ENCODE measurements around the gene TRPV5. TPM values are rescaled to one million over a fixed set of nuclear protein-coding genes. Genes with fewer than 3 reads are reported as not detected.

TRPV5 gene
- polyA plus RNA-seq, 4 donors = 0.01 to 0.03 TPM; not detected in 2

DNA sequence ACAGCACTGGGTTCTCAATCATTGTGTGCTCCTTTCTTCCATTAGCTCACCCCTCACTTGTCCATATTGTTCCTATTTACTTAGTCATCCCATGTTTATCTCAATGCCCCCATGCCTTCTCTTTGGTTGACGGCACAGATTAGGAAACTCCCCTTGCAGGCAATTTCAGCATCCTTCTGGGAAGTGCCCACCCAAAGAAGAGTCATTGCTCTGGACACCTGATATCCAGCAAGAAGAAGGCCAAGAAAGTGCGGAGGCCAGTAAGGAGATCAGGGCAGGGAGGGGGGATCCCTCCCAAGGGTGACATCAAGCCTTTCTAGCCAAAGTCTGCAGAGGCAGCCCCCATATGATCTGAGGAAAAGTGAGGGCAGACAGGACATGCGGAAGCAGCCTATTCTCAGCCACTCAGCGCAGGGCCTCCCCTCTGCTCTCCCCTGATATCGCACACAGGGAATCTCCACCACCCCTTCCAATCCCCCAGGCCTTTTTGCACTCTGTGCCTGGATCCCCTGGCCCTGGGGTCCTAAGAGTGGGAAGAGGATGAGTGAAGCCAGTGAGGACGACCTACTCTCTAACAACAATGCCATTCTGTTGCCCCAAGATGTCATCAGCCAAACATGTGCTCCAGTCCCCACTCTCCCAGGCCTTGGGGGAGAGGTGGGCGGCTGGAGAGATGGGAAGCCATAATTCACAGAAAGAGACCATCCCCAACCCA is 49.8 kb downstream of the TRPV5 start:
- peak overlapping the region in 1 of 3 donors; percentile 56 for H3K4me3 ChIP-seq (ENCODE audit: low read depth in 1 of 3, low read length in 3 of 3)
- DNase-seq (no peak), FAIRE-seq (no peak)
- peaks cover 0 to 5% (median 0%) of the 10 kb centered on the region in 3 donors for H3K27me3 ChIP-seq (ENCODE audit: control insufficient read depth in 3 of 3, insufficient read depth in 3 of 3, low read length in 3 of 3)
- H3K36me3 ChIP-seq (ENCODE audit: control insufficient read depth in 3 of 3, insufficient read depth in 2 of 3, low read depth in 1 of 3, low read length in 3 of 3) = no peaks in the 10 kb centered on the region
- no peaks in the 10 kb centered on the region for H3K9me3 ChIP-seq (ENCODE audit: control insufficient read depth in 2 of 2, insufficient read depth in 1 of 2, low read depth in 1 of 2, low read length in 1 of 2)
- H3K4me1 ChIP-seq (ENCODE audit: control insufficient read depth in 3 of 3, insufficient read depth in 2 of 3, low read depth in 1 of 3, low read length in 2 of 3) = peaks cover 2 to 11% (median 3%) of the 10 kb centered on the region in 3 donors
- 76 to 91% (median 90%) methylated on average over 7 of the region's 7 CpGs for WGBS, 3 donors
- H3K27ac ChIP-seq (ENCODE audit: low read depth in 1 of 3, low read length in 2 of 3) = no peak overlapping the region

DNA sequence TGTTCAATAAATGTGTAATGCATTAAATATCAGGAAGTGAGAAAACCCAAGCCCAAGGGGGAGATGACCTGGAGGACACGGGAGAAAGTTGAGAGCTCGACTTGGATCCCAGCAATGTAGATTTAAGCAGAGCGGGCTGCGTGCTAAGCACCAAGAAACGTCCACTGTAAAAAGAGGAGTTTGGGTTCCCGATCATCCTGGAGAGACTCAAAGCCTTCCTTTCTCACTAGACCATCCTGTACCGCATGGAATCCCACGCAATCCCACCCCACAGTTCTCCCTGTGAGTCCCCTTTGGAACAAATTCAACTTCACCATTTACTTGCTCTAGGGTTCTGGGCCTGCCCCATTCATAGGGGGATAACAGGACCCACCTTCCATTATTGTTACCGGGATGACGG is 50.4 kb downstream of the TRPV5 start:
- no peak for FAIRE-seq
- no peaks in the 10 kb centered on the region for H3K9me3 ChIP-seq (ENCODE audit: control insufficient read depth in 2 of 2, insufficient read depth in 1 of 2, low read depth in 1 of 2, low read length in 1 of 2)
- no peak for DNase-seq
- peaks cover 0 to 5% (median 0%) of the 10 kb centered on the region in 3 donors for H3K27me3 ChIP-seq (ENCODE audit: control insufficient read depth in 3 of 3, insufficient read depth in 3 of 3, low read length in 3 of 3)
- WGBS, 3 donors = 87 to 94% (median 92%) methylated on average over 10 of the region's 10 CpGs
- H3K4me1 ChIP-seq (ENCODE audit: control insufficient read depth in 3 of 3, insufficient read depth in 2 of 3, low read depth in 1 of 3, low read length in 2 of 3) = peaks cover 2 to 8% (median 3%) of the 10 kb centered on the region in 3 donors
- H3K36me3 ChIP-seq (ENCODE audit: control insufficient read depth in 3 of 3, insufficient read depth in 2 of 3, low read depth in 1 of 3, low read length in 3 of 3) = no peaks in the 10 kb centered on the region
- no peak overlapping the region for H3K4me3 ChIP-seq (ENCODE audit: low read depth in 1 of 3, low read length in 3 of 3)
- no peak overlapping the region for H3K27ac ChIP-seq (ENCODE audit: low read depth in 1 of 3, low read length in 2 of 3)

DNA sequence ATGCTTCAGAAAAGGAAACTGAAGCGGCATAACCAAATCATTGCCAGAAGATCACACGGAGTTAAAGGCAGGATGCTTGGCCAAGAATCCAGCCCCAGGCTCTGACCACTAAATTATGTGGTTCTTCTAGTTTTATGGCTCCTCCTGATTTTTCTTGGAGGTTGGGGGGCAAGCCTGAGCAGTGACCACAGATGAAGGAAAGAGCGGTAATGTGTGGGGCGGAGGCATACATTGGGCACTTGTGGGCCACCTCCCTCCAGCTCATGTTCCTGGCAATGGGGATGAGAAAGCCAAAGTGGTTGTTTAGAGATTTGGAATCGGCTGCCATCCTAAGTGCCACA is 51.2 kb downstream of the TRPV5 start:
- no peak overlapping the region for H3K27ac ChIP-seq (ENCODE audit: low read depth in 1 of 3, low read length in 2 of 3)
- no peak for FAIRE-seq
- 83 to 87% (median 83%) methylated on average over 5 of the region's 5 CpGs for WGBS, 3 donors

DNA sequence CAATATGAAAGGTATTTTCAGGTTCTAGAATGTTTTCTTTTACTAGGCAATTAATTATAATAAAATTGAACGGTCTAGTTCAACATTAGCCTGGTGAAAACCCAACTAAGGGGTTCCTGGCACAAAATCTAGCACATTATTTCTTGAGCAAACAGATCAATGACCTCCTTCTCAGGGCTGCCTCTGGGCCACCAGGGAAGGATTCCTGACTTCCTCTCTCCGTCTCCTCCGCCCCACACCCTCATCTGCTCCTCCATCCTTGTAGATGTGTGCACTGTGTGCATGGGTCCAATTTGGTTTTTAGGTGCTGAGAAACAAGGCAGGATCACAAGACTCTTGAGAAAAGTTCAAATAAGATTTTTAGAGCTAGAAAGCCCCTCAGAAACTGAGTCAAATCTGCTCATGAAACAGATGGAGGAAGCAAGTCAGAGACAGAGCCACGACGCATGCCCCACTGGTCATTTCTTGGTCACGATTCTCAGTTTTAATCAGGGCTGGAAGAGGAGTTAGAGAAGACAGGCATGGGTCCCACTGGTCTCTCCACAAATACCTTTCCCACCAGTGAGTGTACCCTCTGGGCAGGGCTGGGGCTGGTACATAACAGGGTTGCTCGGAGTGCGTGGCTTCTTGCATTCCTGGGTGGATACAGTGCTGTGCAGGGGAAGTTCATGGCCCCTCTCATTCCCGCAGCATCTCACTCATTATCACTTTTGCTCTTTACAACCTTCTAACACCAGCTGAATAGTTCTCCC is 51.8 kb downstream of the TRPV5 start:
- FAIRE-seq (no peak), DNase-seq (no peak)
- H3K4me3 ChIP-seq (ENCODE audit: low read depth in 1 of 3, low read length in 3 of 3) = no peak overlapping the region
- H3K27ac ChIP-seq (ENCODE audit: low read depth in 1 of 3, low read length in 2 of 3) = no peak overlapping the region
- H3K9me3 ChIP-seq (ENCODE audit: control insufficient read depth in 2 of 2, insufficient read depth in 1 of 2, low read depth in 1 of 2, low read length in 1 of 2) = no peaks in the 10 kb centered on the region
- no peaks in the 10 kb centered on the region for H3K36me3 ChIP-seq (ENCODE audit: control insufficient read depth in 3 of 3, insufficient read depth in 2 of 3, low read depth in 1 of 3, low read length in 3 of 3)
- H3K27me3 ChIP-seq (ENCODE audit: control insufficient read depth in 3 of 3, insufficient read depth in 3 of 3, low read length in 3 of 3) = peaks cover 0 to 5% (median 2%) of the 10 kb centered on the region in 3 donors
- H3K4me1 ChIP-seq (ENCODE audit: control insufficient read depth in 3 of 3, insufficient read depth in 2 of 3, low read depth in 1 of 3, low read length in 2 of 3) = peaks cover 0 to 8% (median 2%) of the 10 kb centered on the region in 3 donors
- 76 to 88% (median 83%) methylated on average over 9 of the region's 9 CpGs for WGBS, 3 donors

More for the DNA sequence above, 51.2 kb downstream of the TRPV5 start:
- Histone ChIP-seq H3K4me3 (ENCODE audit: low read depth in 1 of 3, low read length in 3 of 3) (no peak overlapping the region), H3K9me3 (ENCODE audit: control insufficient read depth in 2 of 2, insufficient read depth in 1 of 2, low read depth in 1 of 2, low read length in 1 of 2) (no peaks in the 10 kb centered on the region), H3K4me1 (ENCODE audit: control insufficient read depth in 3 of 3, insufficient read depth in 2 of 3, low read depth in 1 of 3, low read length in 2 of 3) (peaks cover 2 to 8% (median 3%) of the 10 kb centered on the region in 3 donors), H3K36me3 (ENCODE audit: control insufficient read depth in 3 of 3, insufficient read depth in 2 of 3, low read depth in 1 of 3, low read length in 3 of 3) (no peaks in the 10 kb centered on the region), H3K27me3 (ENCODE audit: control insufficient read depth in 3 of 3, insufficient read depth in 3 of 3, low read length in 3 of 3) (peaks cover 0 to 5% (median 2%) of the 10 kb centered on the region in 3 donors)
- DNase-seq = no peak

DNA sequence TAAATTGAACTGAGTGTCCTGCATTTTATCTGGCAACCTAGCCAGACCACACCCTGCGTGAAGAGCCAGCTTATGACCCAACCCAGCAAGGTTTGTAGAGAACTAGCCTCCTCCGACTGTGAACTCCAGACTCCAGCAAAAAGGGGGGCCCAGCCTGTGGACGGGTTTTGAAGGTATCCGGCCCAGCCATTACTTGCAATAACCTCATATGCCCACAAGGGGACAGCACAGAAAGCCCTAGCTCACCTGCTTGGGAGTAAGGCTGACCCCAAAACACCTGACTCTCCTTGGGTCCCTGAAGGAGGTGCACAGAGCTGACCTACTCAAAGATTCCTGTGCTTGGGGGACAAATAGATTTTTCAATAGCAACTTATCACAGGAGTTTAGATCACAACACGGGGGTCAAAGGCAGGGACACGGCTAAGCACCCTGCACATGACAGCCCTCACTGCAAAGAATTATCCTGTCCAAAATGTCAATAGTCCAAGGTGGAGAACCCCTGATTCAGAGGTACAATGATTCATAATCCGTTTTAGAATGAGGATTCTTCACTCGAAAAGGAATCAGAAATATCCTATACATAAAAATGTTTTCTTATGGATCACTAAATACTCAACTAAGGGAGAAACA is 52.6 kb downstream of the TRPV5 start:
- no peak for FAIRE-seq
- 22 to 30% (median 26%) methylated on average over 8 of the region's 8 CpGs for WGBS, 3 donors
- DNase-seq = peak; percentile 67 to 80

GRCh38 chr7:142879060-142879459 is 54.5 kb downstream of the TRPV5 start:
- DNase-seq = no peak
- no peak for FAIRE-seq
- H3K27me3 ChIP-seq (ENCODE audit: control insufficient read depth in 3 of 3, insufficient read depth in 3 of 3, low read length in 3 of 3) = peaks cover 0 to 5% (median 2%) of the 10 kb centered on the region in 3 donors
- peaks cover 0 to 2% (median 0%) of the 10 kb centered on the region in 3 donors for H3K4me1 ChIP-seq (ENCODE audit: control insufficient read depth in 3 of 3, insufficient read depth in 2 of 3, low read depth in 1 of 3, low read length in 2 of 3)
- no peak overlapping the region for H3K4me3 ChIP-seq (ENCODE audit: low read depth in 1 of 3, low read length in 3 of 3)
- peaks cover 0 to 2% (median 0%) of the 10 kb centered on the region in 3 donors for H3K36me3 ChIP-seq (ENCODE audit: control insufficient read depth in 3 of 3, insufficient read depth in 2 of 3, low read depth in 1 of 3, low read length in 3 of 3)
- H3K27ac ChIP-seq (ENCODE audit: low read depth in 1 of 3, low read length in 2 of 3) = no peak overlapping the region
- H3K9me3 ChIP-seq (ENCODE audit: control insufficient read depth in 2 of 2, insufficient read depth in 1 of 2, low read depth in 1 of 2, low read length in 1 of 2) = no peaks in the 10 kb centered on the region
- WGBS, 3 donors = 77 to 92% (median 85%) methylated on average over 5 of the region's 5 CpGs

More for the DNA sequence above, 52.6 kb downstream of the TRPV5 start:
- Histone ChIP-seq H3K27ac (ENCODE audit: low read depth in 1 of 3, low read length in 2 of 3) (no peak overlapping the region), H3K4me1 (ENCODE audit: control insufficient read depth in 3 of 3, insufficient read depth in 2 of 3, low read depth in 1 of 3, low read length in 2 of 3) (peaks cover 0 to 8% (median 2%) of the 10 kb centered on the region in 3 donors), H3K9me3 (ENCODE audit: control insufficient read depth in 2 of 2, insufficient read depth in 1 of 2, low read depth in 1 of 2, low read length in 1 of 2) (no peaks in the 10 kb centered on the region), H3K4me3 (ENCODE audit: low read depth in 1 of 3, low read length in 3 of 3) (no peak overlapping the region), H3K36me3 (ENCODE audit: control insufficient read depth in 3 of 3, insufficient read depth in 2 of 3, low read depth in 1 of 3, low read length in 3 of 3) (no peaks in the 10 kb centered on the region), H3K27me3 (ENCODE audit: control insufficient read depth in 3 of 3, insufficient read depth in 3 of 3, low read length in 3 of 3) (peaks cover 0 to 5% (median 2%) of the 10 kb centered on the region in 3 donors)

DNA sequence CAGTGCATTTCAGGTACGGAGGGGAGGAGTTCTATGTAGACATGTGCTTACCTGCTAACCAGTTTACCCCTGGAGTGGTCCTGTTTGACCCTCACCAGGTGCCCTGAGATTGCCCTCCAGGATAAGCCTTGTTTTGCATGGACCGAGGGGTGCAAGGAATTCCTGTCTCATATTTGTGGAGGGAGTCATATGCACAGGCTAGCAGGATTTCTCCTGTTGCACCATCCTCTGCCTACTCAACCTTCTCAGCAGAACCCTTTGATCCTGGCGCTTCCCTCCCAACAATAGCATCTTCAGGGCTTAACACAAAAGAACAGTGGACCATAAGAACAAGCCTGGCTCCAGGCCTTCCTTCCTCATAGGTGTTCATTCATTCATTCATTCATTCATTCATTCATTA is 55.2 kb downstream of the TRPV5 start:
- Histone ChIP-seq H3K27me3 (ENCODE audit: control insufficient read depth in 3 of 3, insufficient read depth in 3 of 3, low read length in 3 of 3) (peaks cover 0 to 5% (median 2%) of the 10 kb centered on the region in 3 donors), H3K4me1 (ENCODE audit: control insufficient read depth in 3 of 3, insufficient read depth in 2 of 3, low read depth in 1 of 3, low read length in 2 of 3) (peaks cover 0 to 2% (median 0%) of the 10 kb centered on the region in 3 donors), H3K9me3 (ENCODE audit: control insufficient read depth in 2 of 2, insufficient read depth in 1 of 2, low read depth in 1 of 2, low read length in 1 of 2) (no peaks in the 10 kb centered on the region), H3K27ac (ENCODE audit: low read depth in 1 of 3, low read length in 2 of 3) (no peak overlapping the region), H3K4me3 (ENCODE audit: low read depth in 1 of 3, low read length in 3 of 3) (no peak overlapping the region), H3K36me3 (ENCODE audit: control insufficient read depth in 3 of 3, insufficient read depth in 2 of 3, low read depth in 1 of 3, low read length in 3 of 3) (peaks cover 0 to 4% (median 0%) of the 10 kb centered on the region in 3 donors)
- WGBS, 3 donors = 86 to 95% (median 93%) methylated on average over 3 of the region's 3 CpGs
- no peak for FAIRE-seq
- DNase-seq = no peak
